Stimulated activated CD8-positive, alpha-beta memory T cell treated with anti-CD3 and anti-CD28 coated beads, Interleukin-4, amount 100 ng/mL, for 1 hour (primary cell): ENCODE results near the gene MFN1.

Experiments
- DNase-seq, 2 donors: peaks; one replicate each; pipeline ENCODE4 v3.0.0-alpha.2; 2020; ENCODE audit warnings: low read depth in 2 of 2, low spot score in 1 of 2

The MFN1 gene

DNA sequence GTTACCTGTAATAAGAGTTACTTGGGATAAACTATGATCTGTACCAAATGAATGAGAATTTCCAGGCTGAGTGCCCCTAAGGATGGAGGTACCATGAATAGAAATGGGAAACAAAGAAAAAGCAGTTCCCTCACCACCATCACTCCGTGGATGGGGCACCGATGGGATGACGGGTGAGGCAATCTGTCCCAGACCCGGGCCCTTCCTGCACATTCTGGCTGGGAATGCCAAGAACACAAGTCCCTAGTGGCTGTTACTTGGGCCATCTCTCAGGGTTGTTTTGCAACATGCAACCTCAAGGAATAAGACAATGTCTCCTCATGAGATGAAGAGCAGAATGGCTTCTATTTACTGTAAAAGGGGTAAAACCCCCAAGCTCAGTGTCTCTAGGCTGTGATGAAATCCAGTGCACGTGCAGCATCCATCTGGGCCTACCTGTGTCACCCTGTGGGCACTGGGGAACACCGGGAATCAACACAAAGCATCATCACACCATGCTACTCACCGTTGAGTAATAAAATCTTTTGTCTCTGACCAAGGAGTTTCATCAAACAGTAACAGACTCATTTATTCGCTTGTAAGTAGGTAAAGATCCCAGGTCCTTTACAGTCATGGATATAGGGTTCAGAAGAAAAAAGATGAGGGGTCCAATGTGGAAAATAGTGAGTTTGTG is 81.5 kb downstream of the MFN1 start:
- no peak for DNase-seq

DNA sequence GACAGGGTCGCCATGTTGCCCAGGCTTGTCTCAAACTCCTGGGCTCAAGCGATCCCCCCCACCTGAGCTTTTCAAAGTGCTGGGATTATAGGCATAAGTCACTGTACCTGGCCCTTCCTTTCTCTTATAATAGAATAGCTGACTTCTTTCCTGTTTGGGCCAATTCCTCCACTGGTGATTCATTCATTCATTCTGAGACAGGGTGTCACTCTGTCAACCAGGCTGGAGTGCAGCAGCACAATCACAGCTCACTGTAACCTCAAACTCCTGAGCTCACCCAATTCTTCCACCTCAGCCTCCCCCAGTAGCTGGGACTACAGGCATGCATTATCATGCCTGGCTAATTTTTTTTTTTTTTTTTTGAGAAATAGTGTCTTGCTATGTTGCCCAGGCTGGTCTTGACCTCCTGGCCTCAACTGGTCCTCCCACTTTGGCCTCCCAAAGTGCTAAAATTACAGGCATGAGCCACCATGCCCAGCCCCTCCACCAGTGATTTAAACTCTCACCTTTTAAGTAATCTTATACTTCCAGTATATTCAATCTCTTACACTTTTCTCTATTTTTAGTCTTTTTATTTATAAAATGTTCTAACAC is 82.9 kb downstream of the MFN1 start:
- DNase-seq = no peak

DNA sequence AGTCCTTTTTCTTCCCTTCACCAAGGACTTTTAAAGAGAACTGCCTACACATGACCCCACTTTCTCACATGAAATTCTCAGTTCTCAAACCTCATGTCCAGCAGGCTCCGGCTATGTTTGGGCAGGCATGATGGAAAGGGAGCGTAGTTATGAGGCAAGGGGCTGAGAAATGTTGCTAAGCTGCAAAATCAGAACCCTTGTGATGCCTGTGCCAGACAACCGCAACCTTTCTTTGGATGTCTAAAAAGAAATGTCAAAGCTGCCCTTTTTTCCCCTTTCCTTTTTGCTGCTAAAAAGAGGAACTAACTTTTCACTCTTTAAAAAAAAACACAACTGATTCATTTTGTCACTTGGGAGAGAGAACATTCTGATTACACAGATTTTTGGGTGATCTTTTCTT is 84.5 kb downstream of the MFN1 start:
- no peak for DNase-seq

DNA sequence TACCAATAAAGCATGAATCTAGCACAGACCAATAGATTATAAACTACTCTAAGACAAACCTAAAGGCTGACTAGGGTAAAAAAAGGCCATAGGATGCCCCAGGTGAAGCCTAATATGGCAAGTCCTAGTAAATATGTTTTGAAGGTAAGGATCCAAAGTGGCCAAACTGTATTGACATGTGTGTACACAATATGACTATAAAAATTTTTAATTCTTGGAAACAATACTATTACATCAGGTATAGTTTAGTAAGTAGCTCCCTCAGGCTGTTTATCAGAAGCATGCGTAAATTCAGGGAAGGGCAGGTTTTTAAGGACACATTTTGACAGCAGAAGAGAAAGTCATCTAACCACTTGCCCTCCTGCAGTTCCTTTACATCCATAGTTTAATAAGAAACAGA is 84.9 kb downstream of the MFN1 start:
- DNase-seq = no peak

DNA sequence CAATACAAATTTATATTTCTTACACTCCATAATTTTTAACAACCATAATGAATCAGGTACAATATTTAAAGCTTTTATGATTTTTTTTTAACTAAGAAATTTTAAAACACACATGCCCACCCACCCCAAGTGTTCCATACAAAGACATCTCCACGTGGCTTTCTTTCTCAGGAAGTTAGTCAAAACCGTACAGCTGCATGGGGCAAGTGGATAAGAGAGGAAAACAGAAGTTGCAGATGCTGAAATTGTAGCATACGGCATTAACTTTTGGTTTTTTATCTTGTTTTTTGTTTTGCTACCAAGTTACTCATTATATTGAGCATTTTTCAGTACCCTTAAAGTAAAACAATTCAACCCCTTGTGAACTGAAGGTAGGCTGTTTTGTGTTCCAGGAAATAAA is 89.0 kb downstream of the MFN1 start:
- DNase-seq = no peak

DNA sequence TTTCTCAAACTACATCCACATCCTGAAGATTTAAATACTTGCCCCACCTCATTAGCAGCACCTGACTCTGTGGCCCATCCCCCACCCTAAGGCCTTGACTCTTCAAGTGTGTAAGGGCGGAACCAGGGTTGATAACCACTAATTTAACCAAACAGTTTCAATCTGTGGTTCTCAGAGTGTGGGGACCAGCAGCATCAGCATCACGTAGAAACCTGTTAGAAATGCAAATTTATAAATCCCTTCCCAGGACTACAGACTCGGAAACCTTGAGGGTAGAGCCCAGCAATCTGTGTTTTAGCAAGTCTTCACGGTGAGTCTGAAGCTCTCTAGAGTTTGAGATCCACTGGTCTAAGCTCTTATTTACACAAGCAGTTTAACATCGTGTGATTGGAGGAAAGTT is 91.3 kb downstream of the MFN1 start:
- DNase-seq = no peak
